ENCODE measurements around the gene CACNA2D1.

Gene CACNA2D1

DNA sequence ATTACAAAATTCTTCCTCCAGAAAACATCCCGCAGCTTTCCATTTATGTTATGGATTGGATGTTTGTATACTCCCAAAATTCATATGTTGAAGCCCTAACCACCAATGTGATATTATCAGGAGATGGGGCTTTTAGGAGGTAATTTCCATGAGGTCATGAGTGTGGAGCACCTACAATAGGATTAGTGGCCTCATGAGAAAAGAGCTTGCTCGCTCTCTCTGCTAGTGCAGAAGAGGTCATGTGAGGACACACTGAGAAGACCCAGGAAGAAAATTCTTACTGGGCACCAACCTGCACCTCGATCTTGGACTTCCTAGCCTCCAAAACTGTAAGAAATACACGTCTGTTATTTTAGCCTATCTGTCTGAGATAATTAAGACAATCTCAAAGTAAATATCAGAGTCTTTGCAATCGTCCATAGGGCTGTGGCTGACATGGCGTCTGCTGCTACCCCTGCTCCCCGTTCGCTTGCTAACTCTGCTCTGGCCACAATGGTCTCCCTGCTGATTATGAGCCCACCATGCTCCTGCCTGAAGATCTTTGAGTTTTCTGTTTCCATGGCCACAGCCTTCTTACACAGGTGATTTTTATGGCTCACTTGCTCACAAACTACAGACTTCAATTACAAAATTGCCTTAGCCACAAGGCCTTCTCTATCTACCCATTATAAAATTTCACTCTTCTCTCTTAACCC is 333.3 kb downstream of the CACNA2D1 start:
- Histone ChIP-seq H3K9ac (no peak overlapping the region), H3K27me3 (no peaks in the 10 kb centered on the region), H3K36me3 (no peaks in the 10 kb centered on the region), H3K4me3 (no peak overlapping the region), H3K27ac (no peak overlapping the region), H3K4me2 (no peak overlapping the region), H3K9me3 (no peaks in the 10 kb centered on the region), H4K20me1 (no peaks in the 10 kb centered on the region), H3K4me1 (no peaks in the 10 kb centered on the region)
- no peak for TF ChIP-seq Cebpa-rat (IDR thresholded peaks at IDR 0.05)

- no peak overlapping the region for H3K4me2 ChIP-seq
- no peak overlapping the region for H3K4me3 ChIP-seq
- H3K9ac ChIP-seq: no peak overlapping the region
- TF ChIP-seq Cebpa-rat (IDR thresholded peaks at IDR 0.05): no peak
- no peaks in the 10 kb centered on the region for H3K36me3 ChIP-seq
- H3K4me1 ChIP-seq: no peaks in the 10 kb centered on the region
- no peaks in the 10 kb centered on the region for H3K27me3 ChIP-seq
- H3K9me3 ChIP-seq: no peaks in the 10 kb centered on the region
- H3K27ac ChIP-seq: no peak overlapping the region
- H4K20me1 ChIP-seq: no peaks in the 10 kb centered on the region
These were observed 334.3 kb downstream of the CACNA2D1 start for GRCh38 chr7:82109288-82109687.

- Histone ChIP-seq H4K20me1 (no peaks in the 10 kb centered on the region), H3K27me3 (no peaks in the 10 kb centered on the region), H3K36me3 (no peaks in the 10 kb centered on the region), H3K9ac (no peak overlapping the region), H3K27ac (no peak overlapping the region), H3K9me3 (no peaks in the 10 kb centered on the region), H3K4me1 (no peaks in the 10 kb centered on the region), H3K4me2 (no peak overlapping the region), H3K4me3 (no peak overlapping the region)
- TF ChIP-seq Cebpa-rat (IDR thresholded peaks at IDR 0.05): no peak
These were observed 337.4 kb downstream of the CACNA2D1 start for GRCh38 chr7:82106201-82106600.

DNA sequence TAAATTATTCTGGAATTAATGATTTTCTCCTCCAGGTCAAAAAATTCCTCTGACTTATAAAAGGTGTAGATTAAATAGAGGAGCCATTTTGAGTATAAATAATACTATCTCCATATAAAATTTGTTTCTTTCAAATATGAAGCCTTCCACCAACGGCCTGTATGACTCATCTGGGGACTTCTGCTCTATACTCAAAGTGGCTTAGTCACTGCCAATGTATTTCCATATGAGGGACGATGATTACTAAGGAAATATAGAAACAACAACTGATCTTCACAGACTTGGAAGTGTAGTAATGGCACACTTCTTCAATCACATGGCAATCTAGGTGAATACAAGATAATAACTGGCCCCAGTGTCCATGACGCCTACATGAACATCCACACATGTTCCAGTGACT is 338.1 kb downstream of the CACNA2D1 start:
- H3K27ac ChIP-seq: no peak overlapping the region
- no peak for TF ChIP-seq Cebpa-rat (IDR thresholded peaks at IDR 0.05)
- H3K27me3 ChIP-seq: no peaks in the 10 kb centered on the region
- no peak overlapping the region for H3K9ac ChIP-seq
- H4K20me1 ChIP-seq: no peaks in the 10 kb centered on the region
- no peaks in the 10 kb centered on the region for H3K36me3 ChIP-seq
- H3K4me2 ChIP-seq: no peak overlapping the region
- no peak overlapping the region for H3K4me3 ChIP-seq
- no peaks in the 10 kb centered on the region for H3K9me3 ChIP-seq
- no peaks in the 10 kb centered on the region for H3K4me1 ChIP-seq

DNA sequence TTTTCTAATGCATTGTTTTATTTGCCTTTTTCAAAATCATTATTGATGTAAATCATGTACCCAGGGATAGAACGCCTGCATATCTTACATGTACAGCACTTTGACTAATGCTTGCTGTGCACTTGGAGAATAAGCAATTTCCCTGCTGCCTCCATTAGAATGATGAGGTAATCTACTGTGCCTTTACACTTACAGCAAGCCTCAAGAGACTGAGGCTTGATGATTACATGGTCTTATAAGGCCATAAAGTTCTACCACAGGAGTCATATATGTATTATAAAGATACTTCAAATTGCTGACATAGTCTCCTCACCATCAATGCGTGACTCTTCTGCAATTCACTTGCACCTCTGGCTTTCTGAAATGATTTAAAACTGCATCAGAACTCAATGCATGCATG is 345.2 kb downstream of the CACNA2D1 start:
- Histone ChIP-seq H3K9ac (no peak overlapping the region), H3K27me3 (no peaks in the 10 kb centered on the region), H3K9me3 (no peaks in the 10 kb centered on the region), H3K4me3 (no peak overlapping the region), H3K4me2 (no peak overlapping the region), H3K27ac (no peak overlapping the region), H3K4me1 (no peaks in the 10 kb centered on the region), H4K20me1 (no peaks in the 10 kb centered on the region), H3K36me3 (no peaks in the 10 kb centered on the region)
- TF ChIP-seq Cebpa-rat (IDR thresholded peaks at IDR 0.05): no peak

GRCh38 chr7:82091126-82091684 is 352.4 kb downstream of the CACNA2D1 start:
- Histone ChIP-seq H3K4me2 (no peak overlapping the region), H3K27ac (no peak overlapping the region), H4K20me1 (no peaks in the 10 kb centered on the region), H3K4me1 (no peaks in the 10 kb centered on the region), H3K9ac (no peak overlapping the region), H3K27me3 (no peaks in the 10 kb centered on the region), H3K9me3 (no peaks in the 10 kb centered on the region), H3K4me3 (no peak overlapping the region), H3K36me3 (no peaks in the 10 kb centered on the region)
- TF ChIP-seq Cebpa-rat (IDR thresholded peaks at IDR 0.05): no peak

DNA sequence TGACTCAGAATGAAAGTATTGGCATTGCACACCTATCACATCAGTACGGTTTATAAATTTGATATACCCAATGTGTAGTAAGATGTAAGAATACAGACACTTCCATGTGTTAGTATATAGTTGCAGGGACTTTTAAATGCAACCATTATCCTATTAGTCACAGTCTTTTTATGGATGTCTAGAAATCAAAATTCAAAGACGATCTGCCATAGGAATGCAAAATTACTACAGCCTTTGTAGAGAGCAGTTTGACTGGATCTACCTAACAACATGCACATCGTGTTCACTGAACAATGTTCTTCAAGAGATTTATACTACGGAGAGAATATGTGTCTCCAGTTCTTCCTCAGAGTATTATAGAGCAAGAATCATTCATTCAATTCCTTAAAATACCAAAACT is 356.5 kb downstream of the CACNA2D1 start:
- H3K4me3 ChIP-seq: no peak overlapping the region
- no peaks in the 10 kb centered on the region for H3K9me3 ChIP-seq
- no peaks in the 10 kb centered on the region for H4K20me1 ChIP-seq
- H3K4me2 ChIP-seq: no peak overlapping the region
- H3K27ac ChIP-seq: no peak overlapping the region
- H3K27me3 ChIP-seq: no peaks in the 10 kb centered on the region
- no peaks in the 10 kb centered on the region for H3K4me1 ChIP-seq
- H3K36me3 ChIP-seq: no peaks in the 10 kb centered on the region
- no peak overlapping the region for H3K9ac ChIP-seq
- TF ChIP-seq Cebpa-rat (IDR thresholded peaks at IDR 0.05): no peak

- no peak overlapping the region for H3K4me2 ChIP-seq
- H3K4me3 ChIP-seq: no peak overlapping the region
- TF ChIP-seq Cebpa-rat (IDR thresholded peaks at IDR 0.05): no peak
- no peak overlapping the region for H3K27ac ChIP-seq
- H3K9me3 ChIP-seq: no peaks in the 10 kb centered on the region
- H3K9ac ChIP-seq: no peak overlapping the region
- H3K4me1 ChIP-seq: no peaks in the 10 kb centered on the region
- no peaks in the 10 kb centered on the region for H3K27me3 ChIP-seq
- H3K36me3 ChIP-seq: no peaks in the 10 kb centered on the region
- H4K20me1 ChIP-seq: no peaks in the 10 kb centered on the region
These were observed 358.5 kb downstream of the CACNA2D1 start for GRCh38 chr7:82085116-82085515.

DNA sequence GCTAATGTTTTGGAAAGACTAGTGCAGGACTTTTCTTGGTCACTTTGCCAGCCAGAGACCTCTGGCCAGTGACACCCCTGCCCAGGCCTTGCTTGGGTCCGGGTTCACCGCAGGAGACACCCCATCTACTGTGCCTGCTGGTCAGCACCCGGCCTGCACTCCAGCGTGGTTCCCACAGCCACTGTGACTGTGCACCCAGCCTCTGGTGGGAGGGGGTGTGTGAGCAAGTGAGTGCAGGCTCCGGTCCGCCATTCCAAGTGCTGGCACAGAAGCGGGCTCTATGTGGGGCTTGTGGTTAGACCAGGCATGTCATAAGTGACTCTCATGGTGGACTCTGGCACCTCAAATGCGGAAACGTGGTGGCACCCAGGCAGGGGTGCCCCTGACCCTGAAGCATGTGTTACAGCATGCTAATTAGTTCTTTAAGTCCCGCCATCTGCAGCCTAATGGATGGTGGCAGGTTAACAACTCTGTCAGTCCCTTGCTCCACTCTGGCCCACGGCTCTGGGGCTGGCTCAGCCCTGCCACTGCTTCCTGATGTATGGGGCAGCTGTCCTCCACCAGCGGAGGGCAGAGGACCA is 361.8 kb downstream of the CACNA2D1 start:
- H3K4me1 ChIP-seq: no peaks in the 10 kb centered on the region
- H3K4me2 ChIP-seq: no peak overlapping the region
- no peak overlapping the region for H3K9ac ChIP-seq
- H3K9me3 ChIP-seq: no peaks in the 10 kb centered on the region
- no peaks in the 10 kb centered on the region for H3K27me3 ChIP-seq
- no peak overlapping the region for H3K4me3 ChIP-seq
- H3K36me3 ChIP-seq: no peaks in the 10 kb centered on the region
- no peaks in the 10 kb centered on the region for H4K20me1 ChIP-seq
- no peak for TF ChIP-seq Cebpa-rat (IDR thresholded peaks at IDR 0.05)
- H3K27ac ChIP-seq: no peak overlapping the region

GRCh38 chr7:82080254-82080927 is 363.2 kb downstream of the CACNA2D1 start:
- no peak overlapping the region for H3K9ac ChIP-seq
- no peaks in the 10 kb centered on the region for H3K9me3 ChIP-seq
- no peaks in the 10 kb centered on the region for H3K27me3 ChIP-seq
- H4K20me1 ChIP-seq: no peaks in the 10 kb centered on the region
- H3K36me3 ChIP-seq: no peaks in the 10 kb centered on the region
- no peak overlapping the region for H3K4me3 ChIP-seq
- no peak for TF ChIP-seq Cebpa-rat (IDR thresholded peaks at IDR 0.05)
- no peak overlapping the region for H3K27ac ChIP-seq
- no peaks in the 10 kb centered on the region for H3K4me1 ChIP-seq
- H3K4me2 ChIP-seq: no peak overlapping the region

All from BLaER1 (cell line).